Measurements from ENCODE around the gene OSBPL1A.
"Not testable (repeated sequence)": the region's sequence is repeated elsewhere in the genome, so short reads cannot be mapped to it uniquely, and the experiment has no call there.

OSBPL1A gene

DNA sequence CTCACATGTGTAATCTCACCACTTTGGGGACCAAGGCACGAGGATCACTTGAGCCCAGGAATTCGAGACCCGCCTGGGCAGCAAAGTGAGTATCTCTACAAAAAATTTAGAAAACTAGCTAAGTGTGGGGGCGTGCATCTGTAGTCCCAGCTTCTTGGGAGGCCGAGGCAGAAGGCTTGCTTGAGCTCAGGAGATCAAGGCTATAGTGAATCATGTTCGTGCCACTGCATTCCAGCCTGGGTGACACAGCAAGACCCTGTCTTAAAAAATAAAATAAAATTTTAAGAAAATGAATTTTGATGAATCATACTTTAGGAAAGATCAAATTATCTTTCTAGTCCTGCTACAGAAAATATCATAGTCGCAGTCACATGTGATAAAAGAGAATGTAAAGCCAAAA is 211.8 kb downstream of the OSBPL1A start:
- no peak for DNase-seq (ENCODE audit: low spot score)

DNA sequence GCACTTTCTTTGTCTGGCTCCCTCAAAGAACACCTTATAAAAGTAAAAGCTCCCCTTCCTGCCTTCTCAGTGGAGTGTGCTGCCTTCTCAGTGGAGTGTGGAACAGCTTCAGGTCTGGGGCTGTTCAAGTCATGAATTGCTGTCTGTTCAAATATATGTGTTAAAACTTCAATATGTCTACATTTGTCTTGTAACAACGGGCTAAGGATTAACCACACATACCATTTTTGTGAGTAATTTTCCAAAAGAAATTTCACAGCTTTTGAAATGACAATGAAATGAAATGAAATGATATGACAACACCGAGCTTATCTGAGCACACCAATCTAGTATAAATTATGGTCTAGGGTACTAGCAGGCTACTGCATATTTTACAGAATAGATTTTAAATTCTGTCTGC is 215.8 kb downstream of the OSBPL1A start:
- DNase-seq (ENCODE audit: low spot score), result no peak

DNA sequence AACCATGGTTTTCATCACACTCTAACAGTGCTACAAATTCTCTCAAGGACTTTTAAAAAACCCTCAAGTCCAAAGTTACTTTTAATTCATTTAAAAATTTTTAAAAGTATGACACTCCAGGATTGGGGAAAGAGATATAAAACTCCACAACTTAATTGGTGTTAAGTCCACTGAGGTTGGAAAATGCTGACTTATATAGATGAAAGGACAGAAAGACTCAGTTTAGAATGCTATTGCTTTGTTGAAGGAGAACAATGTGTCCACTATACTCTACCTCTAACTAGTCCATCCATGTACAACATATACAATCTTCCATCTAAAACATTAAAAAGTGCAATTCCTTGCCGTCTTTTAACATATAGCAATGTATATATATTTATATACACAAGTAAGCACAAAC is 217.6 kb downstream of the OSBPL1A start:
- peak; percentile 11 for DNase-seq (ENCODE audit: low spot score)

DNA sequence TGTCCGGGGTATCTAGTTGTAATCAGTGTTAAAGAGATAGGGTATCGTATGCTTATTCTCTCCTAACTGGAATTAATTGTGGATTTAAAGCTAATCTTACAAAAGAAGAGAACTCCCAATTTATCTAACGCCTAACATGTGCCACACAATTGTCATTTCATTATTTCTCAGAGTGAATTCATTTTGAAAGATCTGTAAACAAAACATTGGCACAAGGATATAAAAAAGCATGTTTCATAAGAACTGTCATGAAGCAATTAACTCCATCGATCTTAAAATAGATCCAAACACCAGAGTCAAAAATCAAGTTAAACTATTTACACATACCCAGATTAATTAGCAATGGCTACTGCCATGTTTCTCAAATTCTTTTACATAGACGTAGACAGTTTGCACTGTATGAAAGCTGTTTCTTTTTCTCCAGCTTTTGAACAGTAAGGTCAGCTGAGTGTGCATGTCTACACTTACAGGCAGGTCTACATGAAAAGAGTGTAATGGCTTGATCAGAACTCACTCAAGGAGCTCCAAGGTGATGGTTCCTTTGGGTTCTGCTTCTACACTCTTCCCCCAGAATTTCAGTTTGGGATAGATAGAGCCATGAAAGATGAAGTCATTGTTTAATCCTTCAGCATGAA is 220.0 kb downstream of the OSBPL1A start:
- no peak for DNase-seq (ENCODE audit: low spot score)

DNA sequence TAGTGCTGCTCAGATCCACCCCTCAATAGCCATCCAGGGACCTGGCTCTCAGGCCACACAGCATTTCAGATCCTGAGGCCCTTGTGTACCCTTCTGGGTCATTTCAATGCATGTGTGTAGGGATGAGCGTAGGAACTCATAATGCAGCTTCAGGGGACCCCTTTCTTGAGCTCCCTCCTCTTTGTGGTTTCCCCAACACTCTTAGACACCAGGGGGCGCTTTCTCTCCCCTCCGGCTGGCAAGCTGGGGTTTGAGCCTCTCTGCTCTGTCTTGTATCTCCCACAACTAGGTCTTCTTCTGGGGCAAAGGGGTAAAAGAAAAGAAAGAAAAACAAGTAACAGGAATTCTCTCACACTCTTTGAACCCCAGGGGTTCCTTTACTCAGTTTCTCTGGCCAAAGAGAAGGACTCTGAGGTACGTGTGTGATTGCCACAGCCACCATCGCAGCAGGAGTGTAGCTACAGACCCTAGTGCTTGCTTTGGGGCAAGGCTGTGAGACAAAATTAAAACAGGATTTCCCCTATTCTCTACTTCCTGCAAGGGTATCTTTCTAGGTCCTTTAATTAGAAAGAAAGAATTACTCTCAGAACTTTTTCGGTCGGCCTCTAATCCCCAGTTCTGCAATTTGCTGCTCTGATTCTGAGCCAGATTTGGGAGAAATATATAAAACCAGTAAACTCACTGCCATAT is 220.8 kb downstream of the OSBPL1A start:
- DNase-seq (ENCODE audit: low spot score), result peak; percentile 19

DNA sequence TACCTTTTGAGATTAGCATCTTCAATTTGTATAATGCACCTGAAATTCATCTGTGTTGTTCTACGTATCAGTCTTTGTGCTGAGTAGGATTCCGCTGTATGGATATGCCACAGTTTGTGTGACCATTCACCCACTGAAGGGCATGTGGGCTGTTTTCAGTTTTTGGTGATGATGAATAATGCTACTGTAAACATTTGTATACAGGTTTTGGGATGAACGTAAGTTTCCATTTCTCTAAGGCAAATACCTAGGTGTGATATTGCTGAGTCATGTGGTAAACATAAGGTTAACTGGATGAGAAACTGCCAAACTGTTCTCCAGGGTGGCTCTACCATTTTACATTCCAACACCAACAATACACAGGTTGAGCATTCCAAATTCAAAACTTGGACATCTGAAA is 223.6 kb downstream of the OSBPL1A start:
- DNase-seq (ENCODE audit: low spot score), result no peak

DNA sequence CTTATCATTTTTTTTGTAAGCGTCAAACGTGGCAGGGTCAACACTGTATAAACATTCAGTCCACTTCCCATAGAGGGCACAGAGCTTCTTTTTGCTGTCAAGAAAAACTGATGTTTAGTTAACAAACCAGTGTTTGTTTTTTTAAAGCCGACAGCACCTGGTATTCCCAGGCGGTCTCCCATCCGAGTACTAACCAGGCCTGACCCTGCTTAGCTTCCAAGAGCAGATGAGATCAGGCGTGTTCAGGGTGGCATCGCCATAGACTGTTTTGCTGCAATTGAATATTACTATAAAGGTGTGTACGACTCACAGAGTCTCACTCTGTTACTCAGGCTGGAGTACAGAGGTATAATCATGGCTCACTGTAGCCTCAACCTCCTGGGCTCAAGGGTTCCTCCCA is 227.3 kb downstream of the OSBPL1A start:
- no peak for DNase-seq (ENCODE audit: low spot score)

DNA sequence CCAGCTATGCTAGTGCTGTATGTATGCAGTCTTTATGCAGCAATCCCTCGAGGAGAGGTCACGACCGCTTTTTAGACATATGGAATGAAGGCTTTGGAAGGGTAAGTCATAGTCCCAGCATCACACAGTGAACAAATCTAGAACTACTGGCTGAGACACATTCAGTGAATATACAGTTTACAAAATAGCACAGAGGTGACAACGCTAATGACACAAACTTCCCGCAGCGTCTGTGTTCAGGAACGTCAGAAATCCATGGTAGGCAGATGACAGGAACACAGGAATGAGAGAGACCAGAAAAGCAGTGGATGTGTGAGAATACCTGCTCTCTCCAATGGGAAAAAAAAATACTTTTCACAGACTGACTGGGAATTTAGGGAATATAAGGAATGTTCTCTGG is 229.1 kb downstream of the OSBPL1A start:
- DNase-seq (ENCODE audit: low spot score), result no peak

DNA sequence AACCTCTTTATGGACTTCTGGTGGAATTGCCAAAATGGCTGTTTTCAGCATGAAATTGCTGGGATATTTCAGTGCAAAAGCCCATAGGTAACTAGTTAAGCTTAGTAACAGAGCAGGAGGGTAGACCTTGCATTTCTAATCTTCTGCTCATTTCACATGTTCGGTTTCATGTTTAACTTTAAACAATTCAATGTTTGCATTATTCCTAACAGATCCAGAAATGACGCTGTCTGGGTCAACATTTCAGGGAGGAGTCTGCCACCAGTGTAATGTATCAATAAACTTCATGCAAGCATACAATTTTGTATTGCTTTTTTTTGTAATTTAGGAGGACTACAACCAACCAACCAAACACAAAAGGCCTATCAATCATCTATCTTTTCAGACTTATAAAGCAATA is 236.3 kb downstream of the OSBPL1A start:
- no peak for DNase-seq (ENCODE audit: low spot score)

DNA sequence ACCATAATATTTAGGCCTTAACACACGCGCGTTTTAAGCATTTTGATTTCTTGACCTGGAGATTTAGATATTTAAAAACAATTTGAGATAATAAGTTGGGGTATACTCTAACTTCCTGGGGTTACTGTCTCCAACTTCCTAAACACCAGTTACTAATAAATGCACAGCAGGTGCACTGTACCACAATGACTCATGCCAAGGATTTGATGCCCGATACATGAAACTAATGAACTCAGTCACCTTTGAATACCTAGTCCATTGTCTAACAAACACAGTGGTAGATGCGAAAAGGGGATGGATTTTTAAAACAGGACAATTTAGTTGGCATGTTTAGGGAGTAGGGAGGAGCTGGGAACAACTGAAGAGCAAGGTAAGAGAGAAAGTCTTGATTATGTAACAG is 237.5 kb downstream of the OSBPL1A start:
- DNase-seq (ENCODE audit: low spot score), result no peak

DNA sequence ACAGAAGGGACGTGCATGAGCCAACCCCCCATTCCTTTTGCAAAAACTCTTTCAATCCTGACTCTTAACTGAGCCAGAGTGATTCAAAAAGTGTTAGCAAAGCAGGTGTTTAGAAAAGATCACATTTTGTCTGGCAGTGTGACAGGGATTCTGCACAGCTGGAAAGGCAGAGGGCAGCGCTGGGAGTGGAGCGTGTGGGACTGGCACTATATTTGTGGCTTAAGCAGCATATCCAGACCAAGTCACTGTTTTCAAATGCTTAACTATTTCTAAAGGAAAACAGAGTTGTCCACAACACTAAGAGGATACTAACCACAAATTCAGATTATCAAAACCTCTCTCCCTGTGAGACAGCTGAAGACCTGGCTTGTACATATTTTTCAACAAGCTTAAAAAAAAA is 239.8 kb downstream of the OSBPL1A start:
- DNase-seq (ENCODE audit: low spot score), result no peak

DNA sequence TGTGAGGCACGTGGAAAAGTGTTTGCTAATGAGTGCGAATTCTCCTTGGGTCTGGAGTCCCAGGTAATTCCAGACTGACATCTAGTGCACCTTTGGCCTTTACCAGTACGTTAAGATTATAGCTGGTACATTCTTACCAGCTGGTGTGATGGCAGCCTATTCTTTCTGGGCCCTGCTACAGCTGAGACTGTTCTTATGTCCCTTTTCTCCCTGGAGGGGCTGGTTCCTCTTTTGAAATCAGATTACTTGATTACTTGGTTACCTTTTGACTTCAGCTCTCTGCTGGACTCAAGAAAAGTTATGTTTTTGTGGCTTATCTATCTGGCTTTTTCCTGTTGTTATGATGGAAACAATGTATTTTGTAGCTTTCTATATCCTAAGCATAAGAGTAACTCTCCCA is 244.2 kb downstream of the OSBPL1A start:
- DNase-seq (ENCODE audit: low spot score), result no peak

DNA sequence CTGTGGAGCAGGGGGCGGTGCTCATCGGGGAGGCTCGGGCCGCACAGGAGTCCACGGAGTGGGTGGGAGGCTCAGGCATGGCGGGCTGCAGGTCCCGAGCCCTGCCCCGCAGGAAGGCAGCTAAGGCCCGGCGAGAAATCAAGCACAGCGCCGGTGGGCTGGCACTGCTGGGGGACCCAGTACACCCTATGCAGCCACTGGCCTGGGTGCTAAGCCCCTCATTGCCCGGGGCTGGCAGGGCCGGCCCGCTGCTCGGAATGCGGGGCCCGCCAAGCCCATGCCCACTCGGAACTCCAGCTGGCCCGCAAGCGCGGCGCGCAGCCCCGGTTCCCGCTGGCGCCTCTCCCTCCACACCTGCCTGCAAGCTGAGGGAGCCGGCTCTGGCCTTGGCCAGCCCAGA is 248.0 kb downstream of the OSBPL1A start:
- not testable (repeated sequence) for DNase-seq (ENCODE audit: low spot score)

DNA sequence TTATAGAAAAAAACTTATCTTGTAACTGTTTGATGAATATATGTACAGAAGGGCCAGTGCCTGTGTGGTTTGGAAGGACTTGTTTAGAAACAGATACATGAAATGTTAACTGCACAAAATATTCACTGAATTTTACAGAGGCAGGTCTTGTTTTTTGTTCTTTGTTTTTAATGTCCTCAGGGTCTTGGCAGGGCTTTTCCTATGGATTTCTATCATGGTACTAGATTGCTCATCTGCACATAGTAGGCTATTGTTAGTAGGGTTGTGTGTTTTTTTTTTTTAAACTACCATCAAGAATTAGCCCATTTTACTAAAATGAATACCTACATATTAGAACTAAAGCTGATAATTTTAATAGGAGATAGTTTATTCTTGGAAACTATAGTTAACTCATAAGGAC is 255.2 kb downstream of the OSBPL1A start:
- DNase-seq (ENCODE audit: low spot score), result peak; percentile 54

DNA sequence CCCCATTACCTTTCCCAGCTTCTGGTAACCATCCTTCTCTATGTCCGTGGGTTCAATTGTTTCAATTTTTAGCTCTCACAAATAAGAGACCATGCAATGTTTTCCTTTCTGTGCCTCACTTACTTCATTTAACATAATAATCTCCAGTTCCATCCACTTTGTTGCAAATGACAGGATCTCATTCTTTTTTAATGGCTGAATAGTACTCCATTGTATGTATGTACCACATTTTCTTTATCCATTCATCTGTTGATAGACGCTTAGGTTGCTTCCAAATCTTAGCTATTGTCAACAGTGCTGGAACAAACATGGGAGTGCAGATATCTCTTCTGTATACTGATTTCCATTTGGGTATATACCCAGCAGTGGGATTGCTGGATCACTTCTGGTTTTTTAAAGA is 256.9 kb downstream of the OSBPL1A start:
- no peak for DNase-seq (ENCODE audit: low spot score)

DNA sequence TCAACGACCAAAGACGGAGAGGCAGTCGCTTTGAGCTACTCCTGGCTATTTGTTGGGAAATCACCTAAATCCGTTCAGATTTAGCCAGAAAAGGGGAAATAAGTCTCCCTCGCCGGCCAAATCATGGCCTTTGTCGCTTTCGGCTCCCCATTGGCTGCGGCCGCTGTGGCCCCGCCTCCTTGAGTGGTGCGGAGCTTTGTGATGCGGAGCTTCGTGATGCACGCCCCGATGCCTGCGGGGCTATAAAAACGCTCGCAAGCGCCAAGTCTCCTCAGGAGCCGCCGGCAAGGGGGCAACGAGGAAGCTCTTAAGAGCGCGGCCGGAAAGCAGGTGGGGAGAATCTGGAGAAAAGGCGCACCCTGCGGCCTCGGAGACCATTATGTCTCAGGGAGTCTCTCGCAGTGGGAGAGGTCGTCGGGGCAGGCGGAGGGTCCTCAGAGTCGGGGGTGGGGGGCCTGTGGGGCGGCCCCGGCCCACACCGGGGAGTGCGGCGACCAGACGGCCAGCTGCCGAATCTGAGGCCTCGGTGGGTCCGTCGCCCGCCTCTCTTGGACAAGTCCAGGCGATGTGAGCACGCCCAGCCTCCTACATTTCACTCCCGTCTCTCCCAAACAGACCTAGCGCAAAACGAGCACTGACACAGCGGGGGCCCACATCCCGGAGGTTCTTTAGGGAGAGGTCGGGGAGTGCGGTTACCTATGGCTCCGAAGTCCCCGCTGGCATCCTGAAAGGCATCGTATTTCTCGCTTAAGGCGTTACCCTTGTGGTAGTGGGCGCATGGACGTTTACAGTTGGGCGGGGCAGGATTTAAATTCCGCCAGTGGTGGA is 258.6 kb downstream of the OSBPL1A start, which contains the start of gene CABYR:
TSS of gene CABYR (plus strand) at position 274 of the 828 bp plus-strand sequence. CDS start 4,053 bp downstream, outside the sequence.
- DNase-seq (ENCODE audit: low spot score), result no peak

DNA sequence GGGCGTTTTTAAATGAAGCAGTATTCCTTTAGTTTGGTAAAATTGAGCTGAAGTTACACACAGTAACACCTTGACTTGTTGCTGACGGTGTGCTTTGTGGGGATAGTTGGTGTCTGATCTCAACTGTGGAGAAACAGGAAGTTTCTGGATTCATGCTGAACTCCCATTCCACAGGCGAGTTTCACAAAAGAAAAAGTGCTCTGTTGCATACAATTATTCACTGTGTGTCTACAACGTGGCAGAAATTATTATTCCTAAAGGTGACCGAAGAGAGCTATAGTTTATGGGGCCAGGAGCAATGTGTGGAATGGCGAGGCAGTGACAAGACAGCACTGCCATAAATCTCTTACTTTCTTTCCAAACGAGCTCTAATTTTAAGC is 259.2 kb downstream of the OSBPL1A start:
- DNase-seq (ENCODE audit: low spot score), result no peak

DNA sequence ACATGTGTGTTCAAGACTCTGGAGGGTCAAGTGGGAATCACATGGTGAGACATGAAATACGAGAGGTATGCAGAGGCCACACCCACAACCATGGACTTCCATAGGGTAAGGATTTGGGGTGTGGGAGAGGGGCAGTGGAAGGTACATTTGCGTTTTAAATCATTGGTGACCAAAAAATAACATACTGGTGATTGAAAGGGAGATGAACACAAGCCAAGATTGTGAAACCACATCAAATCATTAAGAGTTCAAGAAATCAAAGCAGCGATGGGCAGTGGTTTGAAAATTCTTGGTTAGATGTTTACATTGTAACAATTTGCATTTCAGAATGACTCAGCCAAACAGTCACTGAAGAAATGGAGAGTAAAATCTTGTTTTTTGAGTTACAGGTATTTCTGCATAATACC is 260.7 kb downstream of the OSBPL1A start:
- no peak for DNase-seq (ENCODE audit: low spot score)

DNA sequence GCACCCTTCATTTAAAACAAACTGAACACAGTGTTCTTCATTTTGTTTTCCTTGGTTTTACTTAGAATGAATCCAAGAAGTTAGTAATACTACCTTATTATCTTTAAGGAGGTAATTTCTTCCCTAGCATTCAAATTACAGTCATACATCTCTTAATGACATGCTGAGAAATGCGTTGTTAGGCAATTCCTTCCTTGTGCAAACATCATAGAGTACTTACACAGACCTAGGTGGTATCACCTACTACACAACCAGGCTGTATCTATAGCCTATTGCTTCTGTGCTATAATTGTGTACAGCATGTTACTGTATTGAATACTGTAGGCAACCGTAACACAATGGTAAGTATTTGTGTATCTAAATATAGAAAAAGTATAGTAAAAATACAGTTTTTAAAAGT is 267.1 kb downstream of the OSBPL1A start:
- DNase-seq (ENCODE audit: low spot score), result no peak

DNA sequence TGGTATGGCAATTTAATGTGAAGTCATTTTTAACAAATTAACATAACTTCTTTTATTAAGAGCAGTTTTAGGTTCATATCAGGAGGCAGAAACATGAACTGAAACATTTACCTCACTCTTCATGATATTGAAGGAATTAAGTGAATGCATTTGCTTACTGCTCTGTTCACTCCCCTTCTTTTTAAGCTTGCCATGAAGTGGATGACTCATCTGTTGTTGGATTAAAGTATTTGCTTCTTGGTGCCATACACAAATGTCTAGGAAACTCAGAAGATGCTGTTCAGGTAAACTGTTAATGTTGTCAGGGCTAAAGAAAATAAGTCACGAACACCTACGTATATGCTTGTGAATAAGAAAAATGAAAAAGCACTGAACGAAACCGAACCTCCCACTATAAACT is 268.9 kb downstream of the OSBPL1A start:
- DNase-seq (ENCODE audit: low spot score), result no peak

DNA sequence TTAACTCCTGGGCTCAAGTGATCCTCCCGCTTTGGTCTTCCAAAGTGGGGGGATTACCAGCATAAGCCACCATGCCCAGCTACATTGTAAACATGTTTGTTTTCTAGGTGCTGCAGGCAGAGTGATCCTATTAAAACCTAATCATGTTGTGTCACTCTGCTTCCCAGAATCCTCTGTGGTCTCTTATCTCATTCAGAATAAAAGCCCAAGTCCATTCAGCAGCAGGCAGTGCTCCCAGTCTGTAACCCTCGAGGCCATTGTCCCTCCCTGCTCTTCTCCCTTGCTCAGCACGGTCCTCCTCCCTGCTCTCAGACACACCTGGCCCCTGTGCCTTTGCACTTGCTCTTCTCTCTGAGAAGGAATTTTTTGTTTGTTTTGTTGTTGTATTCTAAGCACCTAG is 269.9 kb downstream of the OSBPL1A start:
- DNase-seq (ENCODE audit: low spot score), result no peak

DNA sequence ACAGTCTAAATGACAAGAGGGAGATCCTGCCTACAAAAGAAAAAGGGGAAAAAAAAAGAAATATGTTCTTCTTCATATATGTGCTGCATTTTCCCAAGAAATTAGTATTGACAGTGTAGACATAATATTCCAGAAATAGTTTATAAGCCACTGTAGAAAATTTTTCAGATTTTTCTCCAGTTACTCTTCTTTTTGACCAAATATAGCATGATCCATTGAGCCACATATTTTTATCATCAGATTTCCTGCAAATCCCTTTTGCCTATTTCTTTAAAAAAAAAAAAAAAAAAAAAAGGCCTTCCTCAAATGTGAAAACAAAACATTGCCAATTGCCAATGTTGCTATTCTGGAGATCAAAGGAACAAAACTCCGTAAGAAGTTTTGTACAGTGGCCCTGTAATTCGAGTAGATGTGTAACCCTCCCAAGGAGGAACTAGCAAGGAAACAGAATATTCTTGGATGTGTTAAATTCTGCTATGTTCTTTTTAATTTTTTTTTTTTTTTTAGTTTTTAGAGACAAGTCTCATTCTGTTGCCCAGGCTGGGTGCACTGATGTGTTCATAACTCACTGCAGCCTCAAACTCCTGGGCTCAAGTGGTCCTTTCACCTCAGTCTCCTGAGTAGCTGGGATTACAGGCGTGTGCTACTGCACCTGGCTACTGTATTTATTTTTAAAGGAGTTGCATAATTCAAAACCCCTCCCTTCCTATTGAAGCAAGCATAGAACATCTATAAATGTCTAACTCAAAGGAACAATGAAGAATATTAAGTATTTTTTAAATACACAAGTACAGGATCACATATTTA is 271.3 kb downstream of the OSBPL1A start:
- no peak for DNase-seq (ENCODE audit: low spot score)

Measured in COLO829 (cell line).